KMS-11 (cell line): ENCODE results near the gene CNPY1.

Source experiments
- H2AFZ ChIP-seq: fragments of 200-600 bp; sonication (generic); 2 replicates; pipeline ENCODE4 v1.6.1; 2016; ENCODE audit warnings: antibody characterized with exemption, mixed run types, low read depth
- H3K27ac ChIP-seq: fragments of 200-600 bp; sonication (generic); 2 replicates; pipeline ENCODE4 v1.6.1; 2016; ENCODE audit warnings: mild to moderate bottlenecking, mixed run types
- H3K27me3 ChIP-seq: fragments of 200-600 bp; sonication (generic); 2 replicates; pipeline ENCODE4 v1.6.1; 2017; ENCODE audit warnings: mild to moderate bottlenecking, low read depth, mixed run types, moderate library complexity; ENCODE audit not compliant: insufficient read depth
- H3K36me3 ChIP-seq: fragments of 200-600 bp; sonication (generic); 2 replicates; pipeline ENCODE4 v1.6.1; 2017; ENCODE audit warnings: mild to moderate bottlenecking, mixed run types; ENCODE audit not compliant: insufficient read depth
- H3K4me1 ChIP-seq: fragments of 200-600 bp; sonication (generic); 2 replicates; pipeline ENCODE4 v1.6.1; 2016; ENCODE audit warnings: mild to moderate bottlenecking, low read depth, mixed run types; ENCODE audit not compliant: poor library complexity, severe bottlenecking
- H3K4me2 ChIP-seq: fragments of 200-600 bp; sonication (generic); 2 replicates; pipeline ENCODE4 v1.7.0; 2016; ENCODE audit warnings: mild to moderate bottlenecking, mixed run types
- H3K4me3 ChIP-seq: fragments of 200-600 bp; sonication (generic); IDR thresholded peaks from 2 replicates; pipeline ENCODE4 v1.6.1; 2017; ENCODE audit warnings: low read depth, low read length, mixed read lengths; ENCODE audit not compliant: insufficient read depth
- H3K79me2 ChIP-seq: fragments of 200-600 bp; sonication (generic); 2 replicates; pipeline ENCODE4 v1.6.1; 2016; ENCODE audit warnings: low read depth, mixed run types; ENCODE audit not compliant: insufficient read depth
- H3K9ac ChIP-seq: fragments of 200-600 bp; sonication (generic); 2 replicates; pipeline ENCODE4 v1.6.1; 2016; ENCODE audit warnings: mild to moderate bottlenecking, mixed run types
- H4K20me1 ChIP-seq: fragments of 200-600 bp; sonication (generic); 2 replicates; pipeline ENCODE4 v1.6.1; 2016; ENCODE audit warnings: mild to moderate bottlenecking, mixed run types; ENCODE audit not compliant: insufficient read depth
- CTCF ChIP-seq: fragments of 200-600 bp; sonication (generic); conservative IDR thresholded peaks from 2 replicates; pipeline ENCODE4 v1.6.1; 2017; ENCODE audit warnings: low read depth, mild to moderate bottlenecking, antibody characterized with exemption, low read length, moderate library complexity, mixed read lengths

The CNPY1 gene

GRCh38 chr7:155568842-155569494 lies 22.6 kb upstream of the CNPY1 start:
- Histone ChIP-seq H3K4me1 (no peaks in the 10 kb centered on the region), H3K36me3 (no peaks in the 10 kb centered on the region), H2AFZ (no peak overlapping the region), H3K27me3 (peaks cover 13% of the 10 kb centered on the region; the same call in 1 of the 2 replicates), H3K9ac (no peak overlapping the region), H4K20me1 (no peaks in the 10 kb centered on the region), H3K4me2 (no peak overlapping the region), H3K79me2 (no peaks in the 10 kb centered on the region), H3K4me3 (no peak overlapping the region), H3K27ac (no peak overlapping the region)
- TF ChIP-seq CTCF, result no peak

- H3K4me2 ChIP-seq, result no peak overlapping the region
- H3K9ac ChIP-seq, result no peak overlapping the region
- no peak overlapping the region for H2AFZ ChIP-seq
- H3K4me3 ChIP-seq, result no peak overlapping the region
- H3K27ac ChIP-seq, result no peak overlapping the region
- no peaks in the 10 kb centered on the region for H4K20me1 ChIP-seq
- no peaks in the 10 kb centered on the region for H3K79me2 ChIP-seq
- H3K27me3 ChIP-seq, result peaks cover 13% of the 10 kb centered on the region; the same call in 1 of the 2 replicates
- no peaks in the 10 kb centered on the region for H3K36me3 ChIP-seq
- no peak for TF ChIP-seq CTCF
- no peaks in the 10 kb centered on the region for H3K4me1 ChIP-seq
Measured at GRCh38 chr7:155568333-155568660, 21.9 kb upstream of the CNPY1 start.

GRCh38 chr7:155567646-155568332 lies 21.4 kb upstream of the CNPY1 start:
- no peak for TF ChIP-seq CTCF
- no peak overlapping the region for H3K9ac ChIP-seq
- H2AFZ ChIP-seq, result no peak overlapping the region; the same call in 1 of the 2 replicates
- H3K4me3 ChIP-seq, result no peak overlapping the region
- H3K27me3 ChIP-seq, result peaks cover 13% of the 10 kb centered on the region; the same call in 1 of the 2 replicates
- H3K79me2 ChIP-seq, result no peaks in the 10 kb centered on the region
- no peaks in the 10 kb centered on the region for H3K36me3 ChIP-seq
- H3K4me1 ChIP-seq, result no peaks in the 10 kb centered on the region
- H3K27ac ChIP-seq, result no peak overlapping the region
- no peaks in the 10 kb centered on the region for H4K20me1 ChIP-seq
- no peak overlapping the region for H3K4me2 ChIP-seq

GRCh38 chr7:155566011-155566836 lies 19.9 kb upstream of the CNPY1 start:
- Histone ChIP-seq H4K20me1 (no peaks in the 10 kb centered on the region), H3K27me3 (peaks cover 13% of the 10 kb centered on the region; the same call in 1 of the 2 replicates), H3K27ac (no peak overlapping the region), H3K4me2 (no peak overlapping the region), H3K79me2 (no peaks in the 10 kb centered on the region), H3K9ac (no peak overlapping the region), H3K36me3 (no peaks in the 10 kb centered on the region), H3K4me1 (no peaks in the 10 kb centered on the region), H2AFZ (no peak overlapping the region), H3K4me3 (no peak overlapping the region)
- TF ChIP-seq CTCF, result no peak
